Measurements from ENCODE around the gene MAP1LC3B.

MAP1LC3B gene

GRCh38 chr16:87371261-87371866 is 20.8 kb upstream of the MAP1LC3B start:
- WGBS, result 81% methylated on average over 19 of the region's 20 CpGs
- peaks cover 13 to 14% of the 10 kb centered on the region in 2 experiments for H3K36me3 ChIP-seq (ENCODE audit: control insufficient read depth in 1 of 2, insufficient read depth in 2 of 2, low read depth in 1 of 2, low read length in 2 of 2)
- H3K9me3 ChIP-seq (ENCODE audit: control insufficient read depth, low read length), result no peaks in the 10 kb centered on the region
- no peak overlapping the region for H3K4me3 ChIP-seq (ENCODE audit: insufficient read depth in 1 of 2, low read depth in 1 of 2, low read length in 2 of 2)
- H3K79me1 ChIP-seq (replicated peaks; ENCODE audit: low read length, poor library complexity, severe bottlenecking), result peaks cover 51% of the 10 kb centered on the region
- no peak overlapping the region for H3K23ac ChIP-seq (ENCODE audit: low read length in 2 of 2)
- no peaks in the 10 kb centered on the region for H3K27me3 ChIP-seq (ENCODE audit: control insufficient read depth in 1 of 2, insufficient read depth in 1 of 2, low read length in 2 of 2)
- H3K9ac ChIP-seq (ENCODE audit: low read length), result no peak overlapping the region
- no peak overlapping the region for H3K18ac ChIP-seq (ENCODE audit: low read depth in 1 of 2, low read length in 2 of 2)
- peaks cover 15% of the 10 kb centered on the region for H3K4me1 ChIP-seq (ENCODE audit: control insufficient read depth, insufficient read depth, low read depth, low read length)
- no peak overlapping the region for H3K4me2 ChIP-seq (ENCODE audit: low read length, poor library complexity, severe bottlenecking)
- no peak overlapping the region for H3K14ac ChIP-seq (ENCODE audit: low read length in 2 of 2)
- no peak overlapping the region for H2BK5ac ChIP-seq (ENCODE audit: low read depth, low read length, poor library complexity, severe bottlenecking)
- no peak overlapping the region for H2BK15ac ChIP-seq (ENCODE audit: low read depth, poor library complexity, severe bottlenecking)
- H4K91ac ChIP-seq (ENCODE audit: low read length), result no peak overlapping the region
- H4K8ac ChIP-seq (ENCODE audit: low read length), result peak overlapping the region; percentile 14
- peak; percentile 28 for DNase-seq
- H2BK12ac ChIP-seq (ENCODE audit: low read length in 2 of 2), result no peak overlapping the region
- H3K27ac ChIP-seq (ENCODE audit: low read length, poor library complexity, severe bottlenecking), result no peak overlapping the region
- no peak overlapping the region for H3K4ac ChIP-seq (ENCODE audit: low read depth in 1 of 2, low read length in 2 of 2)
- no peak overlapping the region for H2AK5ac ChIP-seq (ENCODE audit: low read length, severe bottlenecking)
- H2BK120ac ChIP-seq (ENCODE audit: low read depth, low read length), result no peak overlapping the region
- no peak overlapping the region for H2AFZ ChIP-seq (ENCODE audit: low read depth, low read length)

GRCh38 chr16:87372305-87372704 is 19.8 kb upstream of the MAP1LC3B start:
- no peak overlapping the region for H2AK5ac ChIP-seq (ENCODE audit: low read length, severe bottlenecking)
- no peak overlapping the region for H2BK5ac ChIP-seq (ENCODE audit: low read depth, low read length, poor library complexity, severe bottlenecking)
- H3K9ac ChIP-seq (ENCODE audit: low read length), result no peak overlapping the region
- H3K4me2 ChIP-seq (ENCODE audit: low read length, poor library complexity, severe bottlenecking), result no peak overlapping the region
- 90% methylated on average over 4 of the region's 4 CpGs for WGBS
- no peak overlapping the region for H3K23ac ChIP-seq (ENCODE audit: low read length in 2 of 2)
- no peak overlapping the region for H3K14ac ChIP-seq (ENCODE audit: low read length in 2 of 2)
- no peak overlapping the region for H2BK15ac ChIP-seq (ENCODE audit: low read depth, poor library complexity, severe bottlenecking)
- no peak for DNase-seq
- H4K91ac ChIP-seq (ENCODE audit: low read length), result no peak overlapping the region
- no peaks in the 10 kb centered on the region for H3K27me3 ChIP-seq (ENCODE audit: control insufficient read depth in 1 of 2, insufficient read depth in 1 of 2, low read length in 2 of 2)
- H2BK12ac ChIP-seq (ENCODE audit: low read length in 2 of 2), result no peak overlapping the region
- no peak overlapping the region for H4K8ac ChIP-seq (ENCODE audit: low read length)
- peaks cover 48% of the 10 kb centered on the region for H3K79me1 ChIP-seq (replicated peaks; ENCODE audit: low read length, poor library complexity, severe bottlenecking)
- peaks cover 17% of the 10 kb centered on the region for H3K4me1 ChIP-seq (ENCODE audit: control insufficient read depth, insufficient read depth, low read depth, low read length)
- no peak overlapping the region for H3K4me3 ChIP-seq (ENCODE audit: insufficient read depth in 1 of 2, low read depth in 1 of 2, low read length in 2 of 2)
- no peak overlapping the region for H3K18ac ChIP-seq (ENCODE audit: low read depth in 1 of 2, low read length in 2 of 2)
- H2AFZ ChIP-seq (ENCODE audit: low read depth, low read length), result no peak overlapping the region
- H3K9me3 ChIP-seq (ENCODE audit: control insufficient read depth, low read length), result no peaks in the 10 kb centered on the region
- no peak overlapping the region for H3K4ac ChIP-seq (ENCODE audit: low read depth in 1 of 2, low read length in 2 of 2)
- H3K27ac ChIP-seq (ENCODE audit: low read length, poor library complexity, severe bottlenecking), result no peak overlapping the region
- H3K36me3 ChIP-seq (ENCODE audit: control insufficient read depth in 1 of 2, insufficient read depth in 2 of 2, low read depth in 1 of 2, low read length in 2 of 2), result peaks cover 8 to 14% of the 10 kb centered on the region in 2 experiments
- H2BK120ac ChIP-seq (ENCODE audit: low read depth, low read length), result no peak overlapping the region

GRCh38 chr16:87374313-87374712 is 17.8 kb upstream of the MAP1LC3B start:
- 98% methylated on average over 13 of the region's 13 CpGs for WGBS
- no peak overlapping the region for H3K23ac ChIP-seq (ENCODE audit: low read length in 2 of 2)
- no peak overlapping the region for H3K18ac ChIP-seq (ENCODE audit: low read depth in 1 of 2, low read length in 2 of 2)
- H3K9ac ChIP-seq (ENCODE audit: low read length), result no peak overlapping the region
- DNase-seq, result no peak
- no peaks in the 10 kb centered on the region for H3K9me3 ChIP-seq (ENCODE audit: control insufficient read depth, low read length)
- no peak overlapping the region for H2BK15ac ChIP-seq (ENCODE audit: low read depth, poor library complexity, severe bottlenecking)
- no peak overlapping the region for H3K4me3 ChIP-seq (ENCODE audit: insufficient read depth in 1 of 2, low read depth in 1 of 2, low read length in 2 of 2)
- H2BK120ac ChIP-seq (ENCODE audit: low read depth, low read length), result no peak overlapping the region
- H3K4ac ChIP-seq (ENCODE audit: low read depth in 1 of 2, low read length in 2 of 2), result no peak overlapping the region
- H2BK5ac ChIP-seq (ENCODE audit: low read depth, low read length, poor library complexity, severe bottlenecking), result no peak overlapping the region
- H3K4me1 ChIP-seq (ENCODE audit: control insufficient read depth, insufficient read depth, low read depth, low read length), result peaks cover 17% of the 10 kb centered on the region
- no peaks in the 10 kb centered on the region for H3K27me3 ChIP-seq (ENCODE audit: control insufficient read depth in 1 of 2, insufficient read depth in 1 of 2, low read length in 2 of 2)
- no peak overlapping the region for H3K14ac ChIP-seq (ENCODE audit: low read length in 2 of 2)
- peaks cover 4 to 20% of the 10 kb centered on the region in 2 experiments for H3K36me3 ChIP-seq (ENCODE audit: control insufficient read depth in 1 of 2, insufficient read depth in 2 of 2, low read depth in 1 of 2, low read length in 2 of 2)
- H3K27ac ChIP-seq (ENCODE audit: low read length, poor library complexity, severe bottlenecking), result no peak overlapping the region
- H4K91ac ChIP-seq (ENCODE audit: low read length), result no peak overlapping the region
- H2AFZ ChIP-seq (ENCODE audit: low read depth, low read length), result no peak overlapping the region
- no peak overlapping the region for H3K4me2 ChIP-seq (ENCODE audit: low read length, poor library complexity, severe bottlenecking)
- H3K79me1 ChIP-seq (replicated peaks; ENCODE audit: low read length, poor library complexity, severe bottlenecking), result peaks cover 40% of the 10 kb centered on the region
- H4K8ac ChIP-seq (ENCODE audit: low read length), result no peak overlapping the region
- H2BK12ac ChIP-seq (ENCODE audit: low read length in 2 of 2), result no peak overlapping the region
- H2AK5ac ChIP-seq (ENCODE audit: low read length, severe bottlenecking), result no peak overlapping the region

GRCh38 chr16:87375426-87376135 is 16.6 kb upstream of the MAP1LC3B start:
- no peak overlapping the region for H2AFZ ChIP-seq (ENCODE audit: low read depth, low read length)

More at GRCh38 chr16:87375426-87376135, 16.6 kb upstream of the MAP1LC3B start:
- no peak overlapping the region for H3K4me2 ChIP-seq (ENCODE audit: low read length, poor library complexity, severe bottlenecking)
- no peak overlapping the region for H3K27ac ChIP-seq (ENCODE audit: low read length, poor library complexity, severe bottlenecking)
- no peak overlapping the region for H3K14ac ChIP-seq (ENCODE audit: low read length in 2 of 2)
- H3K4me3 ChIP-seq (ENCODE audit: insufficient read depth in 1 of 2, low read depth in 1 of 2, low read length in 2 of 2), result peak overlapping the region in 1 of 2 experiments; percentile 42
- no peak overlapping the region for H2BK5ac ChIP-seq (ENCODE audit: low read depth, low read length, poor library complexity, severe bottlenecking)
- peak overlapping the region; percentile 29 for H2AK5ac ChIP-seq (ENCODE audit: low read length, severe bottlenecking)
- DNase-seq, result peak; percentile 62
- peak overlapping the region; percentile 74 for H3K9ac ChIP-seq (ENCODE audit: low read length)
- no peak overlapping the region for H2BK12ac ChIP-seq (ENCODE audit: low read length in 2 of 2)
- no peak overlapping the region for H4K8ac ChIP-seq (ENCODE audit: low read length)
- H3K27me3 ChIP-seq (ENCODE audit: control insufficient read depth in 1 of 2, insufficient read depth in 1 of 2, low read length in 2 of 2), result no peaks in the 10 kb centered on the region
- no peak overlapping the region for H4K91ac ChIP-seq (ENCODE audit: low read length)
- peak overlapping the region in 1 of 2 experiments; percentile 11 for H3K4ac ChIP-seq (ENCODE audit: low read depth in 1 of 2, low read length in 2 of 2)
- no peaks in the 10 kb centered on the region for H3K9me3 ChIP-seq (ENCODE audit: control insufficient read depth, low read length)
- peaks cover 32% of the 10 kb centered on the region for H3K79me1 ChIP-seq (replicated peaks; ENCODE audit: low read length, poor library complexity, severe bottlenecking)
- 83% methylated on average over 7 of the region's 9 CpGs for WGBS
- peaks cover 12% of the 10 kb centered on the region for H3K4me1 ChIP-seq (ENCODE audit: control insufficient read depth, insufficient read depth, low read depth, low read length)
- H3K23ac ChIP-seq (ENCODE audit: low read length in 2 of 2), result no peak overlapping the region
- no peak overlapping the region for H3K18ac ChIP-seq (ENCODE audit: low read depth in 1 of 2, low read length in 2 of 2)
- no peak overlapping the region for H2BK120ac ChIP-seq (ENCODE audit: low read depth, low read length)
- H3K36me3 ChIP-seq (ENCODE audit: control insufficient read depth in 1 of 2, insufficient read depth in 2 of 2, low read depth in 1 of 2, low read length in 2 of 2), result peaks cover 0 to 20% of the 10 kb centered on the region in 2 experiments
- H2BK15ac ChIP-seq (ENCODE audit: low read depth, poor library complexity, severe bottlenecking), result no peak overlapping the region
